Liver (tissue), 3 donors: ENCODE data around the gene C5orf58.

ENCODE experiments used
- EGR1 ChIP-seq, 2 donors: IDR thresholded peaks; 2 replicates each; pipeline ENCODE4 v1.6.1; 2016 to 2018; ENCODE audit warnings: antibody characterized with exemption in 2 of 2, low read depth in 2 of 2
- GABPA ChIP-seq, 2 donors: IDR thresholded peaks in 1 of 2; conservative IDR thresholded peaks in 1 of 2; 2 replicates each; pipeline ENCODE4 v1.6.1; 2016; ENCODE audit warnings: antibody characterized with exemption in 2 of 2, mild to moderate bottlenecking in 1 of 2, moderate library complexity in 1 of 2
- REST ChIP-seq: IDR thresholded peaks from 2 replicates; pipeline ENCODE4 v1.6.1; 2016; ENCODE audit warnings: antibody characterized with exemption, mild to moderate bottlenecking
- SP1 ChIP-seq: IDR thresholded peaks from 2 replicates; pipeline ENCODE4 v1.6.1; 2018; ENCODE audit warnings: antibody characterized with exemption, mild to moderate bottlenecking
- YY1 ChIP-seq: IDR thresholded peaks from 2 replicates; pipeline ENCODE4 v1.6.1; 2016; ENCODE audit warnings: antibody characterized with exemption, mild to moderate bottlenecking
- TF ChIP-seq, protein P1 (sequence below): fragments of 150-350 bp; IDR thresholded peaks from 2 replicates; pipeline ENCODE4 v1.5.1; 2017; ENCODE audit warnings: improper control_type of control experiment, low read depth, low read length; ENCODE audit not compliant: missing input control
- TF ChIP-seq, protein P2 (sequence below): IDR thresholded peaks from 2 replicates; pipeline ENCODE4 v1.6.1; 2016; ENCODE audit warnings: antibody characterized with exemption
- donor health status: healthy.
- donor health status: healthy.

DNA sequence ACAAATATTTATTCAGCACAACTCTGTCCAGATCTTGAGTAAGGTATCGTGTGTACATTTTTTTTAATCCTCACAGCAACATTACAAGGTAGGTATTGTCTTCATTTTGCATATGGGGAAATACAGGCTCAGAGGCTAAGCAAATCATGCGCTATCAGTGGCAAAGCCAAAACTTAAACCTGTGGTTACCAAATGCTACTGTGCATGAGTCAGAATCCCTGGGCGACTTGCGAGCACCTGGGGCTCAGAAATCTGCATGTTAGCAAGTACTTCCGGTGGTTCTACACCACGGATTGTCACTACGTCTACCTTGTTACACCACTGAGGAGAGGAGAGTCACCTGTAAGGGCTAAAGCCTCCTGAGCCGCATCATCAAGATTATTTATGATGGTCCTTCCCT is 21.3 kb downstream of the C5orf58 start:
- TF ChIP-seq REST (no peak), SP1 (no peak), EGR1 (IDR thresholded peaks at IDR 0.05; ENCODE audit: low read depth in 2 of 2) (no peak), YY1 (no peak), GABPA (IDR thresholded peaks at IDR 0.05 in 1 of 2, conservative IDR thresholded peaks at IDR 0.05 in 1 of 2) (no peak)
- TF ChIP-seq, protein P1, sequence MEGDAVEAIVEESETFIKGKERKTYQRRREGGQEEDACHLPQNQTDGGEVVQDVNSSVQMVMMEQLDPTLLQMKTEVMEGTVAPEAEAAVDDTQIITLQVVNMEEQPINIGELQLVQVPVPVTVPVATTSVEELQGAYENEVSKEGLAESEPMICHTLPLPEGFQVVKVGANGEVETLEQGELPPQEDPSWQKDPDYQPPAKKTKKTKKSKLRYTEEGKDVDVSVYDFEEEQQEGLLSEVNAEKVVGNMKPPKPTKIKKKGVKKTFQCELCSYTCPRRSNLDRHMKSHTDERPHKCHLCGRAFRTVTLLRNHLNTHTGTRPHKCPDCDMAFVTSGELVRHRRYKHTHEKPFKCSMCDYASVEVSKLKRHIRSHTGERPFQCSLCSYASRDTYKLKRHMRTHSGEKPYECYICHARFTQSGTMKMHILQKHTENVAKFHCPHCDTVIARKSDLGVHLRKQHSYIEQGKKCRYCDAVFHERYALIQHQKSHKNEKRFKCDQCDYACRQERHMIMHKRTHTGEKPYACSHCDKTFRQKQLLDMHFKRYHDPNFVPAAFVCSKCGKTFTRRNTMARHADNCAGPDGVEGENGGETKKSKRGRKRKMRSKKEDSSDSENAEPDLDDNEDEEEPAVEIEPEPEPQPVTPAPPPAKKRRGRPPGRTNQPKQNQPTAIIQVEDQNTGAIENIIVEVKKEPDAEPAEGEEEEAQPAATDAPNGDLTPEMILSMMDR, result no peak
- TF ChIP-seq, protein P2, sequence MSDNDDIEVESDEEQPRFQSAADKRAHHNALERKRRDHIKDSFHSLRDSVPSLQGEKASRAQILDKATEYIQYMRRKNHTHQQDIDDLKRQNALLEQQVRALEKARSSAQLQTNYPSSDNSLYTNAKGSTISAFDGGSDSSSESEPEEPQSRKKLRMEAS, result no peak
